ENCODE results near the gene FAM43A.
A peak's percentile ranks its signal among the peaks of the same experiment; 100 is the strongest.

FAM43A gene

GRCh38 chr3:194711913-194712312, 26.2 kb downstream of the FAM43A start:
- DNase-seq: no peak

- no peak for DNase-seq
Observed at GRCh38 chr3:194713299-194714136, 27.8 kb downstream of the FAM43A start.

- no peak for DNase-seq
Observed at GRCh38 chr3:194714137-194714455, 28.4 kb downstream of the FAM43A start.

- DNase-seq: no peak
Observed at GRCh38 chr3:194714564-194714963, 28.9 kb downstream of the FAM43A start.

GRCh38 chr3:194715022-194715800, 29.5 kb downstream of the FAM43A start:
- DNase-seq: peak; percentile 90

GRCh38 chr3:194718079-194718478, 32.4 kb downstream of the FAM43A start:
- DNase-seq: no peak

GRCh38 chr3:194720048-194720447, 34.4 kb downstream of the FAM43A start:
- DNase-seq: no peak

- DNase-seq: no peak
Observed at GRCh38 chr3:194723846-194724618, 38.3 kb downstream of the FAM43A start.

- no peak for DNase-seq
Observed at GRCh38 chr3:194725346-194725745, 39.7 kb downstream of the FAM43A start.

- DNase-seq: no peak
Observed at GRCh38 chr3:194727435-194728128, 41.9 kb downstream of the FAM43A start.

GRCh38 chr3:194728986-194729385, 43.3 kb downstream of the FAM43A start:
- no peak for DNase-seq

- DNase-seq: peak; percentile 96
Observed at GRCh38 chr3:194730365-194730764, 44.7 kb downstream of the FAM43A start.

GRCh38 chr3:194731506-194732073, 45.9 kb downstream of the FAM43A start:
- DNase-seq: peak; percentile 15

GRCh38 chr3:194732617-194733016, 46.9 kb downstream of the FAM43A start:
- DNase-seq: no peak

- no peak for DNase-seq
Observed at GRCh38 chr3:194736277-194736895, 50.7 kb downstream of the FAM43A start.

GRCh38 chr3:194736896-194737600, 51.4 kb downstream of the FAM43A start:
- DNase-seq: no peak

All from DMS153 (cell line).